Upper lobe of left lung (tissue), 4 donors: ENCODE data around the gene FGF12.

Experiments used
- EP300 ChIP-seq, 4 donors: sonication (generic); formaldehyde crosslinking; IDR thresholded peaks; one replicate each; pipeline ENCODE4 v1.5.1; 2017; ENCODE audit warnings: antibody characterized with exemption in 4 of 4, control low read depth in 2 of 4
- POLR2A ChIP-seq, 4 donors: fragments of 450-650 bp; IDR thresholded peaks; one replicate each; pipeline ENCODE4 v1.5.1; 2016 to 2017; ENCODE audit warnings: antibody characterized with exemption in 4 of 4, mild to moderate bottlenecking in 2 of 4
- TF ChIP-seq, protein P1 (sequence below), 6 experiments: fragments of 450-650 bp in 4 of 6; fragments of 200-600 bp in 2 of 6; sonication (generic) in 2 of 6; IDR thresholded peaks; one replicate each; pipeline ENCODE4 v1.5.1; 2016 to 2019; ENCODE audit warnings: antibody characterized with exemption in 6 of 6

DNA sequence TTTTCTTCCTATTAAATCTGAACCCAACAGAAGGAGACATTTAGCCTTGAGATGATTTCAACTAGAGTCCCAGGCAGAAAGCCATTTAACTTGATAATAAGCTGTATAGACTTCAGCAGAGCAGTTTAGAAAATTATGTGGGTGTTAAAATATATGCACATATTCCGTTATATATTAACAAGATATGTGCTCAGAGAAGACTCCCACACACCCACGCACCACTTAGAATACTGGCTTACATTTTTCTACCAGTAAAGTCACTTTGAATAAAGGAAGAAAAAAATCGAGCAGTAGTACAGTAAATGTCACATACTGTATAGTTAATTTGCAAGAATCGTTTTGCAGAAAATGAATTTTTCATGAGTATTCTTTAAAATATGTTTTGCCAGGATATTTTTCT, 599.3 kb downstream of the FGF12 start:
- TF ChIP-seq, protein P1, sequence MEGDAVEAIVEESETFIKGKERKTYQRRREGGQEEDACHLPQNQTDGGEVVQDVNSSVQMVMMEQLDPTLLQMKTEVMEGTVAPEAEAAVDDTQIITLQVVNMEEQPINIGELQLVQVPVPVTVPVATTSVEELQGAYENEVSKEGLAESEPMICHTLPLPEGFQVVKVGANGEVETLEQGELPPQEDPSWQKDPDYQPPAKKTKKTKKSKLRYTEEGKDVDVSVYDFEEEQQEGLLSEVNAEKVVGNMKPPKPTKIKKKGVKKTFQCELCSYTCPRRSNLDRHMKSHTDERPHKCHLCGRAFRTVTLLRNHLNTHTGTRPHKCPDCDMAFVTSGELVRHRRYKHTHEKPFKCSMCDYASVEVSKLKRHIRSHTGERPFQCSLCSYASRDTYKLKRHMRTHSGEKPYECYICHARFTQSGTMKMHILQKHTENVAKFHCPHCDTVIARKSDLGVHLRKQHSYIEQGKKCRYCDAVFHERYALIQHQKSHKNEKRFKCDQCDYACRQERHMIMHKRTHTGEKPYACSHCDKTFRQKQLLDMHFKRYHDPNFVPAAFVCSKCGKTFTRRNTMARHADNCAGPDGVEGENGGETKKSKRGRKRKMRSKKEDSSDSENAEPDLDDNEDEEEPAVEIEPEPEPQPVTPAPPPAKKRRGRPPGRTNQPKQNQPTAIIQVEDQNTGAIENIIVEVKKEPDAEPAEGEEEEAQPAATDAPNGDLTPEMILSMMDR (IDR thresholded peaks at IDR 0.05): no peak
- no peak for TF ChIP-seq EP300 (IDR thresholded peaks at IDR 0.05)
- TF ChIP-seq POLR2A (IDR thresholded peaks at IDR 0.05): no peak
